GM23248 (cell line): ENCODE measurements around the gene HSF5.

Experiments
- EZH2 ChIP-seq: fragments of 200-600 bp; sonication (generic); IDR thresholded peaks from 2 replicates; pipeline ENCODE4 v1.6.1; 2018; ENCODE audit warnings: antibody characterized with exemption, mild to moderate bottlenecking; ENCODE audit not compliant: insufficient read depth, poor library complexity, severe bottlenecking
- EZH2phosphoT487 ChIP-seq: fragments of 200-600 bp; sonication (generic); IDR thresholded peaks from 2 replicates; pipeline ENCODE4 v1.6.1; 2018; ENCODE audit warnings: antibody characterized with exemption, moderate library complexity, mild to moderate bottlenecking, low read depth; ENCODE audit not compliant: insufficient read depth

DNA sequence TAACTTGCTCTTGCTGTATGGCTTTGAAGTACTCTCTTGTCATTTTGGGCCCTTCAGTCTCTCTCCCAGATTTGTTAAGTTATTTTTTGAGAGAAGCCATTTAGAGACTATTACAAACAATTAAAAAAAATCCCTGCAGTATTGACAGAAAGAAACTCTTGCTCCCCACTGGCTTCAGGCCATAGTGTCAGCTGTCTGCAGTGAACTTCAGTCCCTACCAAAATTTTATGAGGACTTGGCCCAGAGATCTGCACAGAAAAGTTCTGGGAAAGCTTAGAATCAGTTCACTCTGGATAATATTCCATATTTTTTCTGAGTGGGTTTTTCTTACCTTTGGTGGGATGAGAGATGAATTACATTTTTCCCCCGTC, 105.4 kb downstream of the HSF5 start:
- TF ChIP-seq EZH2 (no peak), EZH2phosphoT487 (no peak)
